Panc1 (cell line): Measurements from ENCODE around the gene AGRN.

Experiments
- POLR2AphosphoS5 ChIP-seq: IDR thresholded peaks from 2 replicates; pipeline ENCODE4 v1.6.1; 2012; ENCODE audit warnings: mild to moderate bottlenecking, low read depth, low read length, moderate library complexity
- TCF7L2 ChIP-seq: IDR thresholded peaks from 2 replicates; pipeline ENCODE4 v1.6.1; 2011; ENCODE audit warnings: mild to moderate bottlenecking, low read depth, low read length, inconsistent platforms
- TF ChIP-seq, protein P1 (sequence below): fragments of 450-650 bp; IDR thresholded peaks from 2 replicates; pipeline ENCODE4 v1.5.1; 2017; ENCODE audit warnings: mild to moderate bottlenecking
- TF ChIP-seq, protein P2 (sequence below), 2 experiments: IDR thresholded peaks; 2 replicates each; pipeline ENCODE4 v1.6.1; 2011 to 2012; ENCODE audit warnings: low read depth in 2 of 2, control low read depth in 1 of 2, low read length in 1 of 2, mild to moderate bottlenecking in 1 of 2, moderate library complexity in 1 of 2; ENCODE audit not compliant: insufficient read depth in 1 of 2

GRCh38 chr1:1000357-1001056, 19.4 kb upstream of the AGRN start:
- TF ChIP-seq, protein P1, sequence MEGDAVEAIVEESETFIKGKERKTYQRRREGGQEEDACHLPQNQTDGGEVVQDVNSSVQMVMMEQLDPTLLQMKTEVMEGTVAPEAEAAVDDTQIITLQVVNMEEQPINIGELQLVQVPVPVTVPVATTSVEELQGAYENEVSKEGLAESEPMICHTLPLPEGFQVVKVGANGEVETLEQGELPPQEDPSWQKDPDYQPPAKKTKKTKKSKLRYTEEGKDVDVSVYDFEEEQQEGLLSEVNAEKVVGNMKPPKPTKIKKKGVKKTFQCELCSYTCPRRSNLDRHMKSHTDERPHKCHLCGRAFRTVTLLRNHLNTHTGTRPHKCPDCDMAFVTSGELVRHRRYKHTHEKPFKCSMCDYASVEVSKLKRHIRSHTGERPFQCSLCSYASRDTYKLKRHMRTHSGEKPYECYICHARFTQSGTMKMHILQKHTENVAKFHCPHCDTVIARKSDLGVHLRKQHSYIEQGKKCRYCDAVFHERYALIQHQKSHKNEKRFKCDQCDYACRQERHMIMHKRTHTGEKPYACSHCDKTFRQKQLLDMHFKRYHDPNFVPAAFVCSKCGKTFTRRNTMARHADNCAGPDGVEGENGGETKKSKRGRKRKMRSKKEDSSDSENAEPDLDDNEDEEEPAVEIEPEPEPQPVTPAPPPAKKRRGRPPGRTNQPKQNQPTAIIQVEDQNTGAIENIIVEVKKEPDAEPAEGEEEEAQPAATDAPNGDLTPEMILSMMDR, result no peak
- TF ChIP-seq POLR2AphosphoS5, result no peak
- TF ChIP-seq TCF7L2, result no peak
- TF ChIP-seq, protein P2, sequence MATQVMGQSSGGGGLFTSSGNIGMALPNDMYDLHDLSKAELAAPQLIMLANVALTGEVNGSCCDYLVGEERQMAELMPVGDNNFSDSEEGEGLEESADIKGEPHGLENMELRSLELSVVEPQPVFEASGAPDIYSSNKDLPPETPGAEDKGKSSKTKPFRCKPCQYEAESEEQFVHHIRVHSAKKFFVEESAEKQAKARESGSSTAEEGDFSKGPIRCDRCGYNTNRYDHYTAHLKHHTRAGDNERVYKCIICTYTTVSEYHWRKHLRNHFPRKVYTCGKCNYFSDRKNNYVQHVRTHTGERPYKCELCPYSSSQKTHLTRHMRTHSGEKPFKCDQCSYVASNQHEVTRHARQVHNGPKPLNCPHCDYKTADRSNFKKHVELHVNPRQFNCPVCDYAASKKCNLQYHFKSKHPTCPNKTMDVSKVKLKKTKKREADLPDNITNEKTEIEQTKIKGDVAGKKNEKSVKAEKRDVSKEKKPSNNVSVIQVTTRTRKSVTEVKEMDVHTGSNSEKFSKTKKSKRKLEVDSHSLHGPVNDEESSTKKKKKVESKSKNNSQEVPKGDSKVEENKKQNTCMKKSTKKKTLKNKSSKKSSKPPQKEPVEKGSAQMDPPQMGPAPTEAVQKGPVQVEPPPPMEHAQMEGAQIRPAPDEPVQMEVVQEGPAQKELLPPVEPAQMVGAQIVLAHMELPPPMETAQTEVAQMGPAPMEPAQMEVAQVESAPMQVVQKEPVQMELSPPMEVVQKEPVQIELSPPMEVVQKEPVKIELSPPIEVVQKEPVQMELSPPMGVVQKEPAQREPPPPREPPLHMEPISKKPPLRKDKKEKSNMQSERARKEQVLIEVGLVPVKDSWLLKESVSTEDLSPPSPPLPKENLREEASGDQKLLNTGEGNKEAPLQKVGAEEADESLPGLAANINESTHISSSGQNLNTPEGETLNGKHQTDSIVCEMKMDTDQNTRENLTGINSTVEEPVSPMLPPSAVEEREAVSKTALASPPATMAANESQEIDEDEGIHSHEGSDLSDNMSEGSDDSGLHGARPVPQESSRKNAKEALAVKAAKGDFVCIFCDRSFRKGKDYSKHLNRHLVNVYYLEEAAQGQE (IDR thresholded peaks at IDR 0.05; ENCODE audit: insufficient read depth in 1 of 2, low read depth in 2 of 2, low read length in 1 of 2), result no peak; a peak in 1 of 4 replicates
